H9 (cell line): ENCODE results near the gene ELFN1. TPM values are rescaled to one million over a fixed set of nuclear protein-coding genes. Genes with fewer than 3 reads are reported as not detected.

Experiments used
- DNase-seq: peaks from one replicate; pipeline ENCODE4 v3.0.0-alpha.2; 2017
- H2AFZ ChIP-seq: one replicate; pipeline ENCODE4 v1.6.1; 2013; ENCODE audit warnings: mild to moderate bottlenecking, low read length, control low read depth, moderate library complexity
- H2AK5ac ChIP-seq: 2 replicates; pipeline ENCODE4 v1.6.1; 2013; ENCODE audit warnings: low read length, control low read depth, mixed read lengths; ENCODE audit not compliant: insufficient read length
- H2BK120ac ChIP-seq: one replicate; pipeline ENCODE4 v1.6.1; 2013; ENCODE audit warnings: low read depth, mild to moderate bottlenecking, low read length, control low read depth, inconsistent platforms; ENCODE audit not compliant: poor library complexity, severe bottlenecking
- H2BK12ac ChIP-seq: 2 replicates; pipeline ENCODE4 v1.6.1; 2013; ENCODE audit warnings: low read length, control low read depth, mixed read lengths, low read depth; ENCODE audit not compliant: insufficient read length
- H2BK15ac ChIP-seq: 2 replicates; pipeline ENCODE4 v1.6.1; 2013; ENCODE audit warnings: low read depth, low read length, control low read depth
- H2BK20ac ChIP-seq: one replicate; pipeline ENCODE4 v1.6.1; 2013; ENCODE audit warnings: low read depth, mild to moderate bottlenecking, low read length, control low read depth, inconsistent platforms; ENCODE audit not compliant: poor library complexity, severe bottlenecking
- H2BK5ac ChIP-seq: 2 replicates; pipeline ENCODE4 v1.6.1; 2013; ENCODE audit warnings: low read length, control low read depth, mixed read lengths; ENCODE audit not compliant: insufficient read length
- H3K14ac ChIP-seq: 2 replicates; pipeline ENCODE4 v1.6.1; 2013; ENCODE audit warnings: low read length, control low read depth; ENCODE audit not compliant: insufficient read depth
- H3K18ac ChIP-seq: 2 replicates; pipeline ENCODE4 v1.6.1; 2013; ENCODE audit warnings: low read depth, mild to moderate bottlenecking, mixed read lengths, low read length, control low read depth; ENCODE audit not compliant: insufficient read length
- H3K23ac ChIP-seq: 2 replicates; pipeline ENCODE4 v1.6.1; 2013; ENCODE audit warnings: low read length, control low read depth, mixed read lengths, low read depth; ENCODE audit not compliant: insufficient read length
- H3K23me2 ChIP-seq: 2 replicates; pipeline ENCODE4 v1.6.1; 2013; ENCODE audit warnings: low read depth, mild to moderate bottlenecking, mixed read lengths, low read length, control low read depth; ENCODE audit not compliant: insufficient read length, poor library complexity, severe bottlenecking
- H3K27ac ChIP-seq: 2 replicates; pipeline ENCODE4 v1.5.1; 2013; ENCODE audit warnings: low read length, control low read depth, mixed read lengths, low read depth; ENCODE audit not compliant: insufficient read length
- H3K27me3 ChIP-seq: 2 replicates; pipeline ENCODE4 v1.6.1; 2013; ENCODE audit warnings: low read length, control low read depth, inconsistent platforms; ENCODE audit not compliant: insufficient read depth
- H3K4ac ChIP-seq: 2 replicates; pipeline ENCODE4 v1.6.1; 2013; ENCODE audit warnings: low read depth, mild to moderate bottlenecking, control low read depth, inconsistent platforms, low read length, moderate library complexity
- H3K4me1 ChIP-seq: 2 replicates; pipeline ENCODE4 v1.6.1; 2013; ENCODE audit warnings: low read length, control low read depth, inconsistent platforms; ENCODE audit not compliant: insufficient read depth
- H3K4me2 ChIP-seq: 2 replicates; pipeline ENCODE4 v1.6.1; 2013; ENCODE audit warnings: low read length, control low read depth, mixed read lengths; ENCODE audit not compliant: insufficient read length, insufficient read depth
- H3K56ac ChIP-seq: 2 replicates; pipeline ENCODE4 v1.6.1; 2013; ENCODE audit warnings: low read depth, mild to moderate bottlenecking, mixed read lengths, low read length, control low read depth; ENCODE audit not compliant: insufficient read length
- H3K79me1 ChIP-seq: 2 replicates; pipeline ENCODE4 v1.6.1; 2013; ENCODE audit warnings: low read depth, mild to moderate bottlenecking, moderate library complexity, low read length, control low read depth, inconsistent platforms; ENCODE audit not compliant: insufficient read depth, poor library complexity, severe bottlenecking
- H3K79me2 ChIP-seq: 2 replicates; pipeline ENCODE4 v1.6.1; 2013; ENCODE audit warnings: low read length, control low read depth, inconsistent platforms; ENCODE audit not compliant: insufficient read depth
- H3K9ac ChIP-seq: 2 replicates; pipeline ENCODE4 v1.6.1; 2013; ENCODE audit warnings: low read length, control low read depth, mixed read lengths; ENCODE audit not compliant: insufficient read length; ENCODE audit errors: extremely low read depth
- H3K9me3 ChIP-seq: one replicate; pipeline ENCODE4 v1.6.1; 2013; ENCODE audit warnings: low read depth, low read length, inconsistent platforms; ENCODE audit not compliant: control insufficient read depth
- H3T11ph ChIP-seq: one replicate; pipeline ENCODE4 v1.6.1; 2013; ENCODE audit warnings: mild to moderate bottlenecking, low read length, control low read depth, inconsistent platforms
- H4K20me1 ChIP-seq: one replicate; pipeline ENCODE4 v1.6.1; 2013; ENCODE audit not compliant: control insufficient read depth, insufficient read length, insufficient read depth
- H4K5ac ChIP-seq: 2 replicates; pipeline ENCODE4 v1.6.1; 2013; ENCODE audit warnings: low read depth, mild to moderate bottlenecking, mixed read lengths, low read length, control low read depth; ENCODE audit not compliant: insufficient read length
- H4K8ac ChIP-seq: replicated peaks from 2 replicates; pipeline ENCODE4 v1.6.1; 2013; ENCODE audit warnings: low read length, control low read depth, mixed read lengths, low read depth; ENCODE audit not compliant: insufficient read length
- H4K91ac ChIP-seq: 2 replicates; pipeline ENCODE4 v1.6.1; 2013; ENCODE audit warnings: low read depth, mild to moderate bottlenecking, moderate library complexity, mixed read lengths, low read length, control low read depth; ENCODE audit not compliant: insufficient read length
- H3K27ac Mint-ChIP-seq, 3 experiments: 2 replicates in 2 of 3; 3 replicates in 1 of 3; pipeline ENCODE4 v1.8.0; 2020 to 2021; ENCODE audit warnings: mixed read lengths in 3 of 3, mild to moderate bottlenecking in 1 of 3, moderate library complexity in 1 of 3
- H3K27me3 Mint-ChIP-seq: 2 replicates; pipeline ENCODE4 v1.8.0; 2021; ENCODE audit warnings: low read depth, mild to moderate bottlenecking, moderate library complexity, mixed read lengths
- H3K36me3 Mint-ChIP-seq, 3 experiments: 2 replicates in 2 of 3; 3 replicates in 1 of 3; pipeline ENCODE4 v1.8.0; 2020 to 2021; ENCODE audit warnings: low read depth in 3 of 3, mixed read lengths in 3 of 3; ENCODE audit not compliant: insufficient read depth in 1 of 3
- H3K4me1 Mint-ChIP-seq, 2 experiments: 2 replicates each; pipeline ENCODE4 v1.8.0; 2020; ENCODE audit warnings: mixed read lengths in 2 of 2
- H3K4me3 Mint-ChIP-seq, 2 experiments: 2 replicates in 1 of 2; 3 replicates in 1 of 2; pipeline ENCODE4 v1.8.0; 2020 to 2021; ENCODE audit warnings: mild to moderate bottlenecking in 2 of 2, mixed read lengths in 2 of 2, moderate library complexity in 1 of 2
- H3K9me3 Mint-ChIP-seq, 2 experiments: 2 replicates in 1 of 2; 3 replicates in 1 of 2; pipeline ENCODE4 v1.8.0; 2020; ENCODE audit warnings: mild to moderate bottlenecking in 2 of 2, mixed read lengths in 2 of 2, moderate library complexity in 1 of 2
- WGBS: extraction: QIAGEN DNeasy Blood & Tissue Kit; methylation state at CpG from one replicate; pipeline ENCODE4 v1.1.7; 2013; ENCODE audit warnings: missing lambda C conversion rate, low lambda C conversion rate, mixed read lengths; ENCODE audit not compliant: insufficient read length; ENCODE audit errors: extremely low coverage; 5-methylcytosine and 5-hydroxymethylcytosine counted together
- total RNA-seq: library from RNA; stranded (reverse); gene quantifications from 2 replicates; pipeline ENCODE4 v1.2.1, GENCODE V29; 2021
- TF ChIP-seq, protein P1 (sequence below): fragments of 200-600 bp; sonication (generic); conservative IDR thresholded peaks from 3 replicates; pipeline ENCODE4 v1.8.0; 2021; ENCODE audit warnings: antibody characterized with exemption, mild to moderate bottlenecking

ELFN1 gene
- total RNA-seq, 1 experiment from 2014 or later = 3.7 TPM

DNA sequence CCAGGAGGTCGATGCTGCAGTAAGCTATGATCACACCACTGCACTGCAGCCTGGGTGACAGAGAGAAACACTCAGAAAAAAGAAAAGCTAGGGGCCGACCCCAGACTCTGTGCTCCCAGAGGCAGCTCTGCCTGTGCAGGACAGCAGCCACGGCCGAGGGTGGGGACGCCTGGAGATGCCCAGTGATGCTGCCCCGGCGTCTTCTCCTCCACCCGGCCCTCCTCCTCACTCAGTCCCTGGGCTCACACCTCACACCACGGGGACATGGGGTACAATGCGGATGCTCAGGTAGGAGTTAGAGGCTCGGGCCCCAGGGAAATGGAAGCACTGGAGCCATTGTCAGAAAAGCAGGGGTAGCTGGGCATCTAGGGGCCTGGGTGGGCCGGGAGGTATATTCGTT lies 46.3 kb upstream of the ELFN1 start:
- Histone ChIP-seq H3T11ph (no peak overlapping the region), H2BK5ac (no peak overlapping the region), H2AFZ (no peak overlapping the region), H2BK120ac (no peak overlapping the region), H2AK5ac (no peak overlapping the region), H3K4ac (no peak overlapping the region), H3K18ac (no peak overlapping the region), H3K14ac (no peak overlapping the region), H4K8ac (no peak overlapping the region), H3K9ac (no peak overlapping the region), H2BK20ac (no peak overlapping the region), H3K56ac (no peak overlapping the region), H3K27me3 (no peaks in the 10 kb centered on the region), H2BK15ac (no peak overlapping the region), H4K20me1 (no peaks in the 10 kb centered on the region), H3K79me1 (no peaks in the 10 kb centered on the region), H3K4me2 (no peak overlapping the region), H3K23ac (no peak overlapping the region), H3K27ac (no peak overlapping the region), H2BK12ac (no peak overlapping the region), H4K91ac (no peak overlapping the region), H3K79me2 (no peaks in the 10 kb centered on the region), H4K5ac (no peak overlapping the region), H3K9me3 (no peaks in the 10 kb centered on the region), H3K23me2 (no peaks in the 10 kb centered on the region), H3K4me1 (no peaks in the 10 kb centered on the region)
- H3K27me3 Mint-ChIP-seq = peaks cover 7% of the 10 kb centered on the region
- no peak for DNase-seq
- H3K36me3 Mint-ChIP-seq = no peaks in the 10 kb centered on the region
- peaks cover 0 to 9% of the 10 kb centered on the region in 2 experiments; a peak in 1 of 4 replicates for H3K4me1 Mint-ChIP-seq
- peaks cover 2 to 13% of the 10 kb centered on the region in 2 experiments; a peak in 3 of 5 replicates for H3K9me3 Mint-ChIP-seq
- TF ChIP-seq, protein P1, sequence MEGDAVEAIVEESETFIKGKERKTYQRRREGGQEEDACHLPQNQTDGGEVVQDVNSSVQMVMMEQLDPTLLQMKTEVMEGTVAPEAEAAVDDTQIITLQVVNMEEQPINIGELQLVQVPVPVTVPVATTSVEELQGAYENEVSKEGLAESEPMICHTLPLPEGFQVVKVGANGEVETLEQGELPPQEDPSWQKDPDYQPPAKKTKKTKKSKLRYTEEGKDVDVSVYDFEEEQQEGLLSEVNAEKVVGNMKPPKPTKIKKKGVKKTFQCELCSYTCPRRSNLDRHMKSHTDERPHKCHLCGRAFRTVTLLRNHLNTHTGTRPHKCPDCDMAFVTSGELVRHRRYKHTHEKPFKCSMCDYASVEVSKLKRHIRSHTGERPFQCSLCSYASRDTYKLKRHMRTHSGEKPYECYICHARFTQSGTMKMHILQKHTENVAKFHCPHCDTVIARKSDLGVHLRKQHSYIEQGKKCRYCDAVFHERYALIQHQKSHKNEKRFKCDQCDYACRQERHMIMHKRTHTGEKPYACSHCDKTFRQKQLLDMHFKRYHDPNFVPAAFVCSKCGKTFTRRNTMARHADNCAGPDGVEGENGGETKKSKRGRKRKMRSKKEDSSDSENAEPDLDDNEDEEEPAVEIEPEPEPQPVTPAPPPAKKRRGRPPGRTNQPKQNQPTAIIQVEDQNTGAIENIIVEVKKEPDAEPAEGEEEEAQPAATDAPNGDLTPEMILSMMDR = no peak
- WGBS = no CpG with 5 or more reads among the region's 13 CpGs
- H3K4me3 Mint-ChIP-seq = no peak overlapping the region
- H3K27ac Mint-ChIP-seq = no peak overlapping the region
